Gastrocnemius medialis (tissue), 4 donors: ENCODE measurements around the gene ANKMY1. TPM values are rescaled to one million over a fixed set of nuclear protein-coding genes. Genes with fewer than 3 reads are reported as not detected.

ENCODE experiments used
- ATAC-seq, 2 donors: fragments of 150-250 bp; one replicate each; pipeline ENCODE4 v1.9.1; 2016
- DNase-seq, 2 donors: peaks; one replicate each; pipeline ENCODE4 v3.0.0-alpha.2; 2019
- H3K27ac ChIP-seq, 4 donors: fragments of 200-600 bp; sonication (generic); 1 replicate in 1 of 4; 2 replicates in 3 of 4; pipeline ENCODE4 v1.5.1; 2016 to 2018; ENCODE audit warnings: mild to moderate bottlenecking in 2 of 4, moderate library complexity in 1 of 4
- H3K27me3 ChIP-seq, 3 donors: fragments of 200-600 bp; sonication (generic) in 2 of 3; 1 replicate in 1 of 3; 2 replicates in 2 of 3; pipeline versions ENCODE4 v1.5.1 to v1.6.0; 2016 to 2019; ENCODE audit warnings: mild to moderate bottlenecking in 1 of 3, moderate library complexity in 1 of 3
- H3K36me3 ChIP-seq, 2 donors: fragments of 200-600 bp; sonication (generic) in 1 of 2; one replicate each; pipeline ENCODE4 v1.5.1; 2017 to 2018
- H3K4me1 ChIP-seq, 2 donors: fragments of 200-600 bp; sonication (generic) in 1 of 2; one replicate each; pipeline ENCODE4 v1.5.1; 2016 to 2017; ENCODE audit warnings: mild to moderate bottlenecking in 2 of 2
- H3K4me3 ChIP-seq, 4 donors: fragments of 200-600 bp; sonication (generic) in 3 of 4; 1 replicate in 1 of 4; 2 replicates in 3 of 4; pipeline ENCODE4 v1.5.1; 2016 to 2019; ENCODE audit warnings: mild to moderate bottlenecking in 2 of 4
- H3K9me3 ChIP-seq, 3 donors: fragments of 200-600 bp; sonication (generic) in 2 of 3; 1 replicate in 1 of 3; 2 replicates in 2 of 3; pipeline ENCODE4 v1.5.1; 2016 to 2019
- POLR2A ChIP-seq, 2 donors: fragments of 450-650 bp; IDR thresholded peaks; one replicate each; pipeline ENCODE4 v1.6.1; 2017; ENCODE audit warnings: antibody characterized with exemption in 2 of 2, mild to moderate bottlenecking in 2 of 2, moderate library complexity in 2 of 2
- in situ Hi-C, 4 donors: fragments of 200-750 bp; cut with MboI; loops; one replicate each; pipeline versions ENCODE4 v1.15.0 to v1.8.0; 2017; ENCODE audit warnings: low sequenced_read_pairs in 4 of 4
- intact Hi-C: fragments of 100-400 bp; cut with DNase I; formaldehyde crosslinking; loops from one replicate; pipeline ENCODE4 v1.15.1; 2023; ENCODE audit warnings: low total_unique reads
- total RNA-seq, 4 donors: library from RNA; depleted of rRNA; stranded (reverse); fragments of >200 nt; gene quantifications; one replicate each; pipeline versions ENCODE4 v1.1.0 to v1.2.3, GENCODE V29; 2016
- TF ChIP-seq, protein P1 (sequence below), 5 experiments: fragments of 450-650 bp in 3 of 5; fragments of 200-600 bp in 2 of 5; sonication (generic) in 2 of 5; IDR thresholded peaks in 4 of 5; conservative IDR thresholded peaks in 1 of 5; 1 replicate in 4 of 5; 2 replicates in 1 of 5; pipeline ENCODE4 v1.5.1; 2016 to 2019; ENCODE audit warnings: antibody characterized with exemption in 5 of 5, mild to moderate bottlenecking in 3 of 5, moderate library complexity in 3 of 5

ANKMY1 gene
- total RNA-seq, 4 donors from 2014 or later, result 3.3 to 9.0 (median 5.6) TPM

DNA sequence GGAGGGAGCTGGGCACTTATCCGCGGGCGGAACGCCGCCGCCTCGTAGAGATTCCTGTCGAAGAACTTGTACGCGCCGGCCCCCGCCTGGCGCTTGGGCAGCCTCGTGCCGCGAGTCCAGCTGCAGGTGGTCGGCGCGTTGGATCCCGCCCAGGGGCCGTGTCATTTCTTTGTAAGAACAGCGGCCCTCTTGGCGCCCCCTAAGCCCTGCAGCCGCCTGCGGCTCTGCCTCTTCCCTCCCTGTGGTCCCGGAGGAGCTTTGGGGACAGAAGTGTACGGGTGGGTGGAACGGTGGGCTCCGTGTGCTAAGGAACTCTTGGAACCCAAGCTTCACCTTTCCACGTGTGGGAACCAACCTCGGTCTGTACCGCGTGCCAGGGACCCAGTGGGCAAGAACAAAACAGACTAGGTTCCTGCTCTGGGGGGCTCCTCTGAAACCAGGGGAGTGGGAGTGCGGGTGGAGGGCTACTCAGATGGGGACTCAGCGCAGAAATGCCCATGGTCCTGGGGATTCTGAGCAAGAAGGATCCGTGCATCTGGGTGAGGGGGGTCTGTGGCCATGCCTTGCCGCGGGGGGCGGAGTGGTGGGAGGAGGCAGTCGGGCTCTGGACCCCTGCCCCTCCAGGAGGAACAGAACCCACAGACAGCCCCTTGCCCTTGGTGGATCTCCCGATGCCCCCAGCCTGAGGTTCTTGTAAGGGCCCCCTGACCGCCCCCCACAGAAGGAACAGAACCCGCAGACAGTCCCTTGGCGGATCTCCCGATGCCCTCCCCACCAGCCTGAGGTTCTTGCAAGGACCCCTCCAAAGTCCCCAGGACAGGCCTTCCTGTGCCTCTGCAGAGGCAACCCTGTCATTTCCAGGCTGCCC is 120.9 kb downstream of the ANKMY1 start:
- ATAC-seq, result no peak

DNA sequence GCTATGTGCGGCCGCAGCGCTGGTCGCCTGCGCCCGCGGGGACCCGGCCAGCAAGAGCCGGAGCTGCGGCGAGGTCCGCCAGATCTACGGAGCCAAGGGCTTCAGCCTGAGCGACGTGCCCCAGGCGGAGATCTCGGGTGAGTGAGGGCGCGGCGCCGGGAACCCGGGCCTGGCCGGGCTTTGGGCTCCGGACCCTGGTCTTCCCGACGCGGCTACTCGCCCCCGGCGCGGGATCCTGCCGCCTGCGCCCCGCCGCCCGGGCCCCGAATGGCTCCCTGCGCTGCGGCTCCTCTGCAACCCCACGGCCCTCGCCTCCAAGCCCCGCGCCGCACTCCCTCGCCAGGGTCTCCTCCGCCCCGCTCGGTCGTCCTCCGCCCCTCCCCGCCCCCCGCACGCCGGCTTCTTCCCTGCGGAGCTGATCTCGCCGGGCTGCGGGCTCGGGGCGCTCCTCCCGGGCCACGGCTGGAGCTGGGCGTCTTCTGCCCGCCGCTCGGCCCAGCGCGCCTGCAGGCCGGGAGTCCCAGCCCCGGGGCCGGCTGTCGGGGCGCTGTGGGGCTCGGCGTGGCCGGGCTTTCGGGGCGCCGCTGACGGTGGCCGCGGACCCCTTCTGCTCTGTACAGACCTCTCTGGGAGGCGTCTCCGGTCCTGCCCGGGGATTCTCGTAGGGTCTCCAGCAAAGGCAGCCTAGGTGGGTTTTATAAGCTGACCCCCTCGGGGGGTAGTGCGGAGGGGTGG is 121.7 kb downstream of the ANKMY1 start:
- H3K27me3 ChIP-seq, result no peaks in the 10 kb centered on the region
- TF ChIP-seq, protein P1, sequence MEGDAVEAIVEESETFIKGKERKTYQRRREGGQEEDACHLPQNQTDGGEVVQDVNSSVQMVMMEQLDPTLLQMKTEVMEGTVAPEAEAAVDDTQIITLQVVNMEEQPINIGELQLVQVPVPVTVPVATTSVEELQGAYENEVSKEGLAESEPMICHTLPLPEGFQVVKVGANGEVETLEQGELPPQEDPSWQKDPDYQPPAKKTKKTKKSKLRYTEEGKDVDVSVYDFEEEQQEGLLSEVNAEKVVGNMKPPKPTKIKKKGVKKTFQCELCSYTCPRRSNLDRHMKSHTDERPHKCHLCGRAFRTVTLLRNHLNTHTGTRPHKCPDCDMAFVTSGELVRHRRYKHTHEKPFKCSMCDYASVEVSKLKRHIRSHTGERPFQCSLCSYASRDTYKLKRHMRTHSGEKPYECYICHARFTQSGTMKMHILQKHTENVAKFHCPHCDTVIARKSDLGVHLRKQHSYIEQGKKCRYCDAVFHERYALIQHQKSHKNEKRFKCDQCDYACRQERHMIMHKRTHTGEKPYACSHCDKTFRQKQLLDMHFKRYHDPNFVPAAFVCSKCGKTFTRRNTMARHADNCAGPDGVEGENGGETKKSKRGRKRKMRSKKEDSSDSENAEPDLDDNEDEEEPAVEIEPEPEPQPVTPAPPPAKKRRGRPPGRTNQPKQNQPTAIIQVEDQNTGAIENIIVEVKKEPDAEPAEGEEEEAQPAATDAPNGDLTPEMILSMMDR (IDR thresholded peaks at IDR 0.05 in 4 of 5, conservative IDR thresholded peaks at IDR 0.05 in 1 of 5), result no peak
- TF ChIP-seq POLR2A (IDR thresholded peaks at IDR 0.05), result no peak
- H3K4me3 ChIP-seq, result peak overlapping the region; percentile 56 to 91 (median 59)
- in situ Hi-C loops (loop anchor here in 3 of 4 donors (5.0 to 25.0 kb wide), 3 partner anchors 199 to 209 kb away; no protein-coding TSS in a partner anchor), intact Hi-C loops (loop anchor here (2.0 to 10.0 kb wide), 5 partner anchors 49 to 301 kb away; partner anchors contain the start of gene COPS9)
- H3K36me3 ChIP-seq, result no peaks in the 10 kb centered on the region
- H3K4me1 ChIP-seq, result peaks cover 39 to 46% of the 10 kb centered on the region in 2 donors
- H3K9me3 ChIP-seq, result no peaks in the 10 kb centered on the region
- ATAC-seq (peak; percentile 14 to 23), DNase-seq (peak in 1 of 2 donors; percentile 15)
- peak overlapping the region; percentile 84 to 97 (median 93) for H3K27ac ChIP-seq

More for the DNA sequence above, 120.9 kb downstream of the ANKMY1 start:
- Histone ChIP-seq H3K27ac (peak overlapping the region; percentile 84 to 97 (median 93)), H3K36me3 (no peaks in the 10 kb centered on the region), H3K27me3 (no peaks in the 10 kb centered on the region), H3K9me3 (no peaks in the 10 kb centered on the region), H3K4me3 (peak overlapping the region; percentile 56 to 91 (median 59)), H3K4me1 (peaks cover 44 to 54% of the 10 kb centered on the region in 2 donors)
- no peak for TF ChIP-seq POLR2A (IDR thresholded peaks at IDR 0.05)
- TF ChIP-seq, protein P1 (IDR thresholded peaks at IDR 0.05 in 4 of 5, conservative IDR thresholded peaks at IDR 0.05 in 1 of 5), result no peak
- peak in 1 of 2 donors; percentile 42 for DNase-seq
- intact Hi-C loops, result loop anchor here (1.0 to 10.0 kb wide), 5 partner anchors 50 to 302 kb away; partner anchors contain the start of gene COPS9
- in situ Hi-C loops, result loop anchor here in 3 of 4 donors (5.0 to 25.0 kb wide), 3 partner anchors 200 to 210 kb away; no protein-coding TSS in a partner anchor

DNA sequence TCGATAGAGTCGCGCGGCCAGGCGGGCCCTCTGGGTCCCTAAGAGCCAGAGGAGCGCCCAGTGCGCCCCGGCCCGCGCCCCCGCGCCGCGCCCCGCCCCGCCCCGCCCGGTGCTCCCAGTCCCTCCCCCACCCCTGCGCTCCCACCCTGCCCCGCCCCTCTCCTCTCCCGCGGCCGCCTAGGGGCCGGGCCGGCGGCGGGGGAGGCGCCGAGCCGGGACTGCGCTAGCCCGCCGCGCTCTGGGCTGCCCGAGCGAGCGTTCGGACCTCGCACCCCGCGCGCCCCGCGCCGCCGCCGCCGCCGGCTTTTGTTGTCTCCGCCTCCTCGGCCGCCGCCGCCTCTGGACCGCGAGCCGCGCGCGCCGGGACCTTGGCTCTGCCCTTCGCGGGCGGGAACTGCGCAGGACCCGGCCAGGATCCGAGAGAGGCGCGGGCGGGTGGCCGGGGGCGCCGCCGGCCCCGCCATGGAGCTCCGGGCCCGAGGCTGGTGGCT is 122.3 kb downstream of the ANKMY1 start, which contains the start of gene GPC1:
TSS of gene GPC1 (plus strand) at position 207 of the 491 bp plus-strand sequence. CDS start at position 463, 256 bp downstream.
- peak; percentile 86 to 89 for TF ChIP-seq POLR2A (IDR thresholded peaks at IDR 0.05)
- TF ChIP-seq, protein P1 (IDR thresholded peaks at IDR 0.05 in 4 of 5, conservative IDR thresholded peaks at IDR 0.05 in 1 of 5), result peak in 1 of 5 experiments; percentile 4

More for the DNA sequence above, 122.3 kb downstream of the ANKMY1 start, which contains the start of gene GPC1:
- H3K4me3 ChIP-seq, result peak within 1 kb of the TSS; percentile 56 to 91 (median 59)
- DNase-seq (peak; percentile 45 to 71), ATAC-seq (peak; percentile 62 to 68)
- peak within 1 kb of the TSS; percentile 84 to 97 (median 93) for H3K27ac ChIP-seq
- H3K9me3 ChIP-seq, result no peaks in the 10 kb centered on the region
- H3K4me1 ChIP-seq, result peaks cover 35 to 41% of the 10 kb centered on the region in 2 donors
- intact Hi-C loops (loop anchor here (2.0 to 10.0 kb wide), 5 partner anchors 48 to 301 kb away; partner anchors contain the start of gene COPS9), in situ Hi-C loops (loop anchor here in 3 of 4 donors (5.0 to 25.0 kb wide), 3 partner anchors 198 to 208 kb away; no protein-coding TSS in a partner anchor)
- no peaks in the 10 kb centered on the region for H3K27me3 ChIP-seq
- H3K36me3 ChIP-seq, result no peaks in the 10 kb centered on the region
